Stomach (tissue), 9 donors: Measurements from ENCODE around the gene AGAP1. TPM values are rescaled to one million over a fixed set of nuclear protein-coding genes. Genes with fewer than 3 reads are reported as not detected.

Experiments
- DNase-seq, 2 donors: peaks; one replicate each; pipeline versions ENCODE4 v3.0.0 to v3.0.0-alpha.2; 2013 to 2019
- H3K27ac ChIP-seq, 5 donors: fragments of 200-600 bp in 4 of 5; sonication (generic) in 4 of 5; one replicate each; pipeline ENCODE4 v1.5.1; 2013 to 2019; ENCODE audit warnings: mild to moderate bottlenecking in 1 of 5, moderate library complexity in 1 of 5
- H3K27me3 ChIP-seq, 3 donors: fragments of 200-600 bp; sonication (generic); one replicate each; pipeline ENCODE4 v1.5.1; 2017 to 2019; ENCODE audit warnings: mixed run types in 1 of 3
- H3K36me3 ChIP-seq, 4 donors: fragments of 200-600 bp; sonication (generic); 1 replicate in 3 of 4; 2 replicates in 1 of 4; pipeline ENCODE4 v1.5.1; 2016 to 2019
- H3K4me1 ChIP-seq, 4 donors: fragments of 200-600 bp; sonication (generic); one replicate each; pipeline ENCODE4 v1.5.1; 2016 to 2019
- H3K4me3 ChIP-seq, 4 donors: fragments of 200-600 bp; sonication (generic) in 3 of 4; one replicate each; pipeline ENCODE4 v1.5.1; 2016 to 2019; ENCODE audit warnings: mild to moderate bottlenecking in 1 of 4
- H3K9me3 ChIP-seq, 4 donors: fragments of 200-600 bp; sonication (generic); one replicate each; pipeline ENCODE4 v1.5.1; 2016 to 2019
- CTCF ChIP-seq, 7 experiments: fragments of 450-650 bp in 4 of 7; fragments of 200-600 bp in 3 of 7; sonication (generic) in 3 of 7; IDR thresholded peaks; one replicate each; pipeline ENCODE4 v1.5.1; 2016 to 2019; ENCODE audit warnings: antibody characterized with exemption in 7 of 7, control low read depth in 2 of 7, mild to moderate bottlenecking in 1 of 7
- EP300 ChIP-seq: sonication (generic); formaldehyde crosslinking; IDR thresholded peaks from one replicate; pipeline ENCODE4 v1.6.1; 2017; ENCODE audit warnings: antibody characterized with exemption
- POLR2A ChIP-seq, 4 donors: fragments of 450-650 bp; IDR thresholded peaks; one replicate each; pipeline ENCODE4 v1.6.1; 2016; ENCODE audit warnings: antibody characterized with exemption in 4 of 4, control low read depth in 2 of 4, mild to moderate bottlenecking in 1 of 4, moderate library complexity in 1 of 4
- POLR2AphosphoS5 ChIP-seq, 3 donors: sonication (generic); formaldehyde crosslinking; IDR thresholded peaks; one replicate each; pipeline ENCODE4 v1.6.1; 2016; ENCODE audit warnings: antibody characterized with exemption in 3 of 3
- WGBS, 5 donors: extraction: QIAGEN DNeasy Blood & Tissue Kit in 3 of 5; methylation state at CpG; one replicate each; pipeline versions ENCODE4 v1.1.5 to v1.1.7; 2013 to 2018; 5-methylcytosine and 5-hydroxymethylcytosine counted together
- intact Hi-C: fragments of 100-400 bp; cut with DNase I; formaldehyde crosslinking; loops from one replicate; pipeline ENCODE4 v1.15.1; 2023; ENCODE audit warnings: low total_unique reads
- polyA plus RNA-seq, 3 donors: library from polyadenylated mRNA; stranded (reverse); fragments of 200-250 nt; gene quantifications; one replicate each; pipeline ENCODE4 v1.2.3, GENCODE V29; 2013
- total RNA-seq, 5 donors: library from RNA; depleted of rRNA; stranded (reverse); fragments of >200 nt; gene quantifications; one replicate each; pipeline versions ENCODE4 v1.1.0 to v1.2.3, GENCODE V29; 2014 to 2016
- donor health status: healthy with polysubstance abuse.
- donor health status: Bipolar disorder and iron deficiency.
- donor health status: healthy.

AGAP1 gene
- total and polyA plus RNA-seq, 8 donors, result 4.2 to 139 (median 35.0) TPM

GRCh38 chr2:235538981-235539380, 45.1 kb downstream of the AGAP1 start:
- Histone ChIP-seq H3K4me3 (no peak overlapping the region), H3K9me3 (no peaks in the 10 kb centered on the region), H3K27ac (peak overlapping the region in 1 of 5 donors; percentile 22), H3K27me3 (no peaks in the 10 kb centered on the region), H3K4me1 (peaks cover 11 to 66% (median 40%) of the 10 kb centered on the region in 4 donors), H3K36me3 (no peaks in the 10 kb centered on the region)
- intact Hi-C loops, result no loop called here
- no peak for DNase-seq
- TF ChIP-seq CTCF (IDR thresholded peaks at IDR 0.05), result no peak
- TF ChIP-seq POLR2A (IDR thresholded peaks at IDR 0.05), result no peak
- TF ChIP-seq EP300, result no peak
- no peak for TF ChIP-seq POLR2AphosphoS5 (IDR thresholded peaks at IDR 0.05)
- 48 to 66% (median 53%) methylated on average over 5 of the region's 5 CpGs for WGBS, 5 donors

DNA sequence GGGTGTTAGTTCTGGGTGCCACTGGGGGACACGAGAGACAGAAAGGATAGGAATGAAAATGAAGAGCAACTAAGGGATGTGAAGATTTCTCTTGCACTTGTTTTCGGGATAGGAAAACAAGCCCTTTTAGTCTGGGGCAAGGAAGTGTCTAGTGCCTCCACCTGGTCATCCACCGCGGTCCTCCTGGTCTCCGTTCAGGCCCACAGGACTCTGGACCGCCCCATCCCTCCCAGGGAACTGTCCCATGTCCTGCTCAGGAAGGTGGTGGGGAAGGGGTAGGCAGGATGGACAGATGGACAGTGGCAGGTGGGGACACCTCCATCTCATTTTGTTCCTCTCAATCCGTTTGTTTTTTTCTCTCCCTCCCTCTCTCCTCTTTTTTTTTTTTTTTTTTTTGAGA, 45.9 kb downstream of the AGAP1 start:
- TF ChIP-seq POLR2A (IDR thresholded peaks at IDR 0.05), result no peak
- no peak for TF ChIP-seq POLR2AphosphoS5 (IDR thresholded peaks at IDR 0.05)
- TF ChIP-seq EP300, result no peak
- TF ChIP-seq CTCF (IDR thresholded peaks at IDR 0.05), result no peak
- peaks cover 16 to 66% (median 46%) of the 10 kb centered on the region in 4 donors for H3K4me1 ChIP-seq
- no peak for DNase-seq

GRCh38 chr2:235541016-235541415, 47.2 kb downstream of the AGAP1 start:
- TF ChIP-seq POLR2A (IDR thresholded peaks at IDR 0.05) (no peak), CTCF (IDR thresholded peaks at IDR 0.05) (no peak), POLR2AphosphoS5 (IDR thresholded peaks at IDR 0.05) (no peak)
- H3K27ac ChIP-seq, result peak overlapping the region in 1 of 5 donors; percentile 18

More for the DNA sequence above, 45.9 kb downstream of the AGAP1 start:
- Histone ChIP-seq H3K9me3 (no peaks in the 10 kb centered on the region), H3K27ac (no peak overlapping the region), H3K4me3 (no peak overlapping the region), H3K36me3 (no peaks in the 10 kb centered on the region), H3K27me3 (no peaks in the 10 kb centered on the region)
- 84 to 96% (median 89%) methylated on average over 7 of the region's 7 CpGs for WGBS, 5 donors
- intact Hi-C loops, result no loop called here

GRCh38 chr2:235541838-235542549, 48.2 kb downstream of the AGAP1 start:
- 56 to 80% (median 68%) methylated on average over 11 of the region's 11 CpGs for WGBS, 5 donors
- DNase-seq, result peak in 1 of 2 donors; percentile 58
- Histone ChIP-seq H3K9me3 (no peaks in the 10 kb centered on the region), H3K4me1 (peaks cover 16 to 73% (median 54%) of the 10 kb centered on the region in 4 donors), H3K36me3 (no peaks in the 10 kb centered on the region), H3K27me3 (no peaks in the 10 kb centered on the region), H3K27ac (peak overlapping the region in 4 of 5 donors; percentile 48 to 85 (median 82)), H3K4me3 (no peak overlapping the region)
- intact Hi-C loops, result no loop called here
- TF ChIP-seq EP300, result no peak
- no peak for TF ChIP-seq POLR2A (IDR thresholded peaks at IDR 0.05)
- TF ChIP-seq CTCF (IDR thresholded peaks at IDR 0.05), result no peak
- peak in 2 of 3 donors; percentile 19 to 38 for TF ChIP-seq POLR2AphosphoS5 (IDR thresholded peaks at IDR 0.05)

More at GRCh38 chr2:235541016-235541415, 47.2 kb downstream of the AGAP1 start:
- Histone ChIP-seq H3K9me3 (no peaks in the 10 kb centered on the region), H3K36me3 (no peaks in the 10 kb centered on the region), H3K27me3 (no peaks in the 10 kb centered on the region), H3K4me1 (peaks cover 16 to 71% (median 52%) of the 10 kb centered on the region in 4 donors), H3K4me3 (no peak overlapping the region)
- intact Hi-C loops, result no loop called here
- 44 to 72% (median 58%) methylated on average over 4 to 5 of the region's 5 CpGs for WGBS, 5 donors
- DNase-seq, result no peak
